Muscle of leg (tissue), 11 donors: ENCODE measurements around the gene SLC32A1. TPM values are rescaled to one million over a fixed set of nuclear protein-coding genes. Genes with fewer than 3 reads are reported as not detected.

ENCODE experiments used
- DNase-seq: peaks from one replicate; pipeline ENCODE4 v3.0.0; 2013
- H3K27ac ChIP-seq: one replicate; pipeline ENCODE4 v1.5.1; 2013; ENCODE audit warnings: mild to moderate bottlenecking, low read length, control low read depth
- H3K27me3 ChIP-seq: one replicate; pipeline ENCODE4 v1.6.1; 2013; ENCODE audit warnings: low read length; ENCODE audit not compliant: control insufficient read depth, insufficient read depth
- H3K36me3 ChIP-seq: one replicate; pipeline ENCODE4 v1.6.1; 2013; ENCODE audit warnings: low read length; ENCODE audit not compliant: control insufficient read depth, insufficient read depth
- H3K4me1 ChIP-seq: one replicate; pipeline ENCODE4 v1.6.1; 2013; ENCODE audit warnings: low read length; ENCODE audit not compliant: control insufficient read depth, insufficient read depth
- H3K4me3 ChIP-seq: one replicate; pipeline ENCODE4 v1.5.1; 2013; ENCODE audit warnings: low read length, control low read depth
- H3K9me3 ChIP-seq: replicated peaks from 2 replicates; pipeline ENCODE4 v1.6.1; 2013; ENCODE audit warnings: low read depth, low read length; ENCODE audit not compliant: control insufficient read depth
- WGBS: methylation state at CpG from one replicate; pipeline ENCODE4 v1.1.5; 2013; ENCODE audit warnings: missing lambda C conversion rate; ENCODE audit not compliant: insufficient coverage; 5-methylcytosine and 5-hydroxymethylcytosine counted together
- polyA plus RNA-seq, 8 donors: library from polyadenylated mRNA; unstranded; fragments of 120-200 nt; gene quantifications; one replicate each; pipeline versions ENCODE4 v1.2.1 to v1.2.3, GENCODE V29; 2013; ENCODE audit warnings: inconsistent platforms in 1 of 8, low replicate concordance in 1 of 8; ENCODE audit not compliant: insufficient read length in 8 of 8, insufficient read depth in 1 of 8
- total RNA-seq: library from RNA; stranded (reverse); fragments of 120-200 nt; gene quantifications from one replicate; pipeline ENCODE4 v1.2.4, GENCODE V29; 2013

The SLC32A1 gene
- total and polyA plus RNA-seq, 9 donors: 0.04 to 0.05 TPM; not detected in 7

- Histone ChIP-seq H3K27ac (no peak overlapping the region), H3K4me1 (no peaks in the 10 kb centered on the region)
- 32% methylated on average over 2 of the region's 4 CpGs for WGBS
Measured at GRCh38 chr20:38700141-38700540, 24.1 kb upstream of the SLC32A1 start.

GRCh38 chr20:38700926-38701325 lies 23.4 kb upstream of the SLC32A1 start:
- H3K9me3 ChIP-seq: no peaks in the 10 kb centered on the region
- peaks cover 20% of the 10 kb centered on the region for H3K27me3 ChIP-seq
- H3K36me3 ChIP-seq: no peaks in the 10 kb centered on the region
- no peak overlapping the region for H3K4me3 ChIP-seq
- no peak overlapping the region for H3K27ac ChIP-seq
- 87% methylated on average over 3 of the region's 3 CpGs for WGBS
- no peaks in the 10 kb centered on the region for H3K4me1 ChIP-seq
- DNase-seq: no peak

More at GRCh38 chr20:38700141-38700540, 24.1 kb upstream of the SLC32A1 start:
- no peak for DNase-seq
- H3K27me3 ChIP-seq: peaks cover 19% of the 10 kb centered on the region
- H3K4me3 ChIP-seq: no peak overlapping the region
- H3K36me3 ChIP-seq: no peaks in the 10 kb centered on the region
- no peaks in the 10 kb centered on the region for H3K9me3 ChIP-seq

GRCh38 chr20:38703526-38703925 lies 20.8 kb upstream of the SLC32A1 start:
- H3K36me3 ChIP-seq: no peaks in the 10 kb centered on the region
- H3K27ac ChIP-seq: no peak overlapping the region
- no peak overlapping the region for H3K4me3 ChIP-seq
- DNase-seq: no peak
- peaks cover 23% of the 10 kb centered on the region for H3K27me3 ChIP-seq
- no peaks in the 10 kb centered on the region for H3K9me3 ChIP-seq
- no peaks in the 10 kb centered on the region for H3K4me1 ChIP-seq
- WGBS: 56% methylated on average over 3 of the region's 3 CpGs

- H3K36me3 ChIP-seq: no peaks in the 10 kb centered on the region
- peaks cover 23% of the 10 kb centered on the region for H3K27me3 ChIP-seq
- no peak overlapping the region for H3K4me3 ChIP-seq
- no peak for DNase-seq
- no peak overlapping the region for H3K27ac ChIP-seq
- H3K4me1 ChIP-seq: no peaks in the 10 kb centered on the region
- no peaks in the 10 kb centered on the region for H3K9me3 ChIP-seq
- 57% methylated on average over 2 of the region's 4 CpGs for WGBS
Measured at GRCh38 chr20:38704136-38704535, 20.1 kb upstream of the SLC32A1 start.

- no peaks in the 10 kb centered on the region for H3K4me1 ChIP-seq
- no peak overlapping the region for H3K4me3 ChIP-seq
- no peak overlapping the region for H3K27ac ChIP-seq
- no peaks in the 10 kb centered on the region for H3K9me3 ChIP-seq
- WGBS: 11% methylated on average over 6 of the region's 7 CpGs
- DNase-seq: no peak
- no peaks in the 10 kb centered on the region for H3K36me3 ChIP-seq
- H3K27me3 ChIP-seq: peaks cover 12% of the 10 kb centered on the region
Measured at GRCh38 chr20:38706509-38706908, 17.8 kb upstream of the SLC32A1 start.

- H3K4me3 ChIP-seq: no peak overlapping the region
- WGBS: 48% methylated on average over 2 of the region's 6 CpGs
- H3K27ac ChIP-seq: no peak overlapping the region
- no peak for DNase-seq
- H3K4me1 ChIP-seq: no peaks in the 10 kb centered on the region
- peaks cover 39% of the 10 kb centered on the region for H3K27me3 ChIP-seq
- no peaks in the 10 kb centered on the region for H3K36me3 ChIP-seq
- H3K9me3 ChIP-seq: no peaks in the 10 kb centered on the region
Measured at GRCh38 chr20:38714308-38714707, 10.0 kb upstream of the SLC32A1 start.

- Histone ChIP-seq H3K36me3 (no peaks in the 10 kb centered on the region), H3K9me3 (no peaks in the 10 kb centered on the region), H3K4me3 (no peak overlapping the region), H3K4me1 (no peaks in the 10 kb centered on the region), H3K27ac (no peak overlapping the region), H3K27me3 (peaks cover 52% of the 10 kb centered on the region)
- no peak for DNase-seq
- 27% methylated on average over 3 of the region's 10 CpGs for WGBS
Measured at GRCh38 chr20:38715646-38716045, 8.6 kb upstream of the SLC32A1 start.

GRCh38 chr20:38722683-38723016 lies 1.6 kb upstream of the SLC32A1 start:
- Histone ChIP-seq H3K27ac (no peak overlapping the region), H3K4me1 (peaks cover 29% of the 10 kb centered on the region), H3K9me3 (no peaks in the 10 kb centered on the region), H3K36me3 (no peaks in the 10 kb centered on the region), H3K4me3 (no peak overlapping the region), H3K27me3 (peaks cover 97% of the 10 kb centered on the region)
- WGBS: 0% methylated on average over 4 of the region's 7 CpGs
- no peak for DNase-seq

- DNase-seq: no peak
- Histone ChIP-seq H3K27me3 (peaks cover 98% of the 10 kb centered on the region), H3K4me3 (no peak overlapping the region), H3K9me3 (no peaks in the 10 kb centered on the region), H3K36me3 (no peaks in the 10 kb centered on the region), H3K27ac (no peak overlapping the region), H3K4me1 (peaks cover 35% of the 10 kb centered on the region)
- WGBS: under 1% methylated on average over 45 of the region's 56 CpGs
Measured at GRCh38 chr20:38723017-38723847, 1.1 kb upstream of the SLC32A1 start.

- no peak overlapping the region for H3K4me3 ChIP-seq
- WGBS: 1% methylated on average over 46 of the region's 46 CpGs
- H3K36me3 ChIP-seq: no peaks in the 10 kb centered on the region
- H3K27me3 ChIP-seq: peaks cover 100% of the 10 kb centered on the region
- no peaks in the 10 kb centered on the region for H3K9me3 ChIP-seq
- peaks cover 49% of the 10 kb centered on the region for H3K4me1 ChIP-seq
- H3K27ac ChIP-seq: no peak overlapping the region
- DNase-seq: no peak
Measured at GRCh38 chr20:38724626-38725147, 401 bp downstream of the SLC32A1 start.
